ENCODE results near the gene GPC3. TPM values are rescaled to one million over a fixed set of nuclear protein-coding genes. Genes with fewer than 3 reads are reported as not detected.
"Not testable (repeated sequence)": the region's sequence is repeated elsewhere in the genome, so short reads cannot be mapped to it uniquely, and the experiment has no call there.

Gene GPC3
- total RNA-seq, 6 experiments from 2014 or later: not detected

DNA sequence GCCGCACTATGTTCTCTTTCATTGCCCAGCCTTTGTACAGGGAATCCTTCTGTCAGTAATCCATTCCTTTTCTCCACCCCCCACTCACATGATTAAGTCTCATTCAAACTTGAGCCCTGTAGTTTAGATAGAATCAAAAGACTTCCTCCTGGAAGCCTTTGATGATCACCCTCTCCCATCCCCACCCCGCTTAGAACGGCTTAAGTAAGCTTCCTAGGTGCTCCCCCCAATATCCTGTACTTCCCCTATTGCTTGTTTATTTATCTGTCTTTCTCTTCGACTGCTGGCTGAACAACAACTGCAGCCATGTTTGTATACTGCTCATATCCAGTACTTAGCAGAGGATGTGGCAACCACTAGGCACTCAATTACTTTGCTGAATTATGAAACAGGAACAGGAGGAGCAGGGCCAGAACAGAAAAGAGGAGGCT, 38.5 kb upstream of the GPC3 start:
- Mint-ChIP-seq H3K27ac (no peak overlapping the region), H3K27me3 (ENCODE audit: insufficient read depth) (no peaks in the 10 kb centered on the region)

GRCh38 chrX:134020910-134021309, 35.5 kb upstream of the GPC3 start:
- Mint-ChIP-seq H3K36me3 (ENCODE audit: low read depth) (no peaks in the 10 kb centered on the region), H3K4me3 (no peak overlapping the region), H3K4me1 (ENCODE audit: low read depth) (no peaks in the 10 kb centered on the region), H3K27ac (no peak overlapping the region), H3K9me3 (peaks cover 7% of the 10 kb centered on the region), H3K27me3 (ENCODE audit: insufficient read depth) (no peaks in the 10 kb centered on the region)
- TF ChIP-seq, protein P1, sequence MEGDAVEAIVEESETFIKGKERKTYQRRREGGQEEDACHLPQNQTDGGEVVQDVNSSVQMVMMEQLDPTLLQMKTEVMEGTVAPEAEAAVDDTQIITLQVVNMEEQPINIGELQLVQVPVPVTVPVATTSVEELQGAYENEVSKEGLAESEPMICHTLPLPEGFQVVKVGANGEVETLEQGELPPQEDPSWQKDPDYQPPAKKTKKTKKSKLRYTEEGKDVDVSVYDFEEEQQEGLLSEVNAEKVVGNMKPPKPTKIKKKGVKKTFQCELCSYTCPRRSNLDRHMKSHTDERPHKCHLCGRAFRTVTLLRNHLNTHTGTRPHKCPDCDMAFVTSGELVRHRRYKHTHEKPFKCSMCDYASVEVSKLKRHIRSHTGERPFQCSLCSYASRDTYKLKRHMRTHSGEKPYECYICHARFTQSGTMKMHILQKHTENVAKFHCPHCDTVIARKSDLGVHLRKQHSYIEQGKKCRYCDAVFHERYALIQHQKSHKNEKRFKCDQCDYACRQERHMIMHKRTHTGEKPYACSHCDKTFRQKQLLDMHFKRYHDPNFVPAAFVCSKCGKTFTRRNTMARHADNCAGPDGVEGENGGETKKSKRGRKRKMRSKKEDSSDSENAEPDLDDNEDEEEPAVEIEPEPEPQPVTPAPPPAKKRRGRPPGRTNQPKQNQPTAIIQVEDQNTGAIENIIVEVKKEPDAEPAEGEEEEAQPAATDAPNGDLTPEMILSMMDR (IDR thresholded peaks at IDR 0.05): no peak
- DNase-seq: no peak

More for the DNA sequence above, 38.5 kb upstream of the GPC3 start:
- Mint-ChIP-seq H3K36me3 (ENCODE audit: low read depth) (no peaks in the 10 kb centered on the region), H3K4me1 (ENCODE audit: low read depth) (no peaks in the 10 kb centered on the region), H3K9me3 (peaks cover 3% of the 10 kb centered on the region; the same call in 1 of the 2 replicates), H3K4me3 (no peak overlapping the region)
- no peak for DNase-seq
- TF ChIP-seq, protein P1 (IDR thresholded peaks at IDR 0.05): no peak

GRCh38 chrX:134019567-134020206, 34.3 kb upstream of the GPC3 start:
- H3K27ac Mint-ChIP-seq: no peak overlapping the region
- TF ChIP-seq, protein P1 (IDR thresholded peaks at IDR 0.05): no peak
- DNase-seq: no peak
- H3K36me3 Mint-ChIP-seq (ENCODE audit: low read depth): no peaks in the 10 kb centered on the region
- H3K27me3 Mint-ChIP-seq (ENCODE audit: insufficient read depth): no peaks in the 10 kb centered on the region
- peaks cover 7% of the 10 kb centered on the region for H3K9me3 Mint-ChIP-seq
- H3K4me1 Mint-ChIP-seq (ENCODE audit: low read depth): no peaks in the 10 kb centered on the region
- H3K4me3 Mint-ChIP-seq: no peak overlapping the region

DNA sequence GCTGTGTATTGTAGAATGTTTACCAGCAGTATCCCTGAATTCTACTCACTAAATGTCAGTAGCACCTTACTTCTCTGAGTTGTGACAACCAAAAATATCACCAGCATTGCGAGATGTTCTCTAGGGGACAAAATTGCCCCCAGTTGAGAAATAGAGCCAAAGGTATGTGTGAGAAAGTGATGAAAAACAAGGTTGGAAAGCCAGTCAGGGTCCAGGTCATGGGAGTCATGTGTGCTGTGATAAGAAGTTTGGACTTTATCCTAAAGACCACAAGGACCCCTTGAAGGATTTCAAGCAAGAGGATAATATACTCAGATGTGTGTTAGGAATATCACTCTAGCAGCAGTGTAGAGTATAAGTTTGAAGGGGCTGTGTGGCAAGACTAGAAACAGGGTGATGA, 30.9 kb upstream of the GPC3 start:
- H3K27ac Mint-ChIP-seq; H3K36me3 Mint-ChIP-seq (ENCODE audit: low read depth); DNase-seq; H3K4me1 Mint-ChIP-seq (ENCODE audit: low read depth); H3K27me3 Mint-ChIP-seq (ENCODE audit: insufficient read depth); H3K4me3 Mint-ChIP-seq: not testable (repeated sequence)
- peaks cover 13% of the 10 kb centered on the region for H3K9me3 Mint-ChIP-seq

- H3K36me3 Mint-ChIP-seq (ENCODE audit: low read depth); H3K4me1 Mint-ChIP-seq (ENCODE audit: low read depth); H3K27ac Mint-ChIP-seq; DNase-seq; H3K27me3 Mint-ChIP-seq (ENCODE audit: insufficient read depth); H3K4me3 Mint-ChIP-seq: not testable (repeated sequence)
- peaks cover 13% of the 10 kb centered on the region for H3K9me3 Mint-ChIP-seq
Measured at GRCh38 chrX:134015510-134015909, 30.1 kb upstream of the GPC3 start.

- Mint-ChIP-seq H3K9me3 (peaks cover 10% of the 10 kb centered on the region), H3K27ac (no peak overlapping the region), H3K4me1 (ENCODE audit: low read depth) (no peaks in the 10 kb centered on the region), H3K36me3 (ENCODE audit: low read depth) (no peaks in the 10 kb centered on the region), H3K4me3 (no peak overlapping the region), H3K27me3 (ENCODE audit: insufficient read depth) (no peaks in the 10 kb centered on the region)
- TF ChIP-seq, protein P1 (IDR thresholded peaks at IDR 0.05): no peak
- no peak for DNase-seq
Measured at GRCh38 chrX:134013524-134013923, 28.1 kb upstream of the GPC3 start.
